HepG2 (cell line): ENCODE results near the gene HORMAD2. TPM values are rescaled to one million over a fixed set of nuclear protein-coding genes. Genes with fewer than 3 reads are reported as not detected.
A peak's percentile ranks its signal among the peaks of the same experiment; 100 is the strongest.

ENCODE experiments used
- ATAC-seq: fragments of 200-7000 bp; cut with Tn5 transposase; 3 replicates; pipeline ENCODE4 v1.9.1; 2020; ENCODE audit warnings: mild to moderate bottlenecking, moderate library complexity
- BruUV-seq: library from RNA; stranded (reverse); fragments of 400-500 nt; replicated peaks from 2 replicates; lab custom pipeline; 2021; lab: Mats Ljungman, UMichigan
- CTCF ChIA-PET: fragments of 300-600 bp; formaldehyde crosslinking; extraction: SDS; loops from one replicate; lab custom pipeline; 2021; ENCODE audit warnings: low total read pairs, inconsistent platforms, low intra/inter-chr PET ratio; lab: Yijun Ruan, JAX
- POLR2A ChIA-PET: fragments of 350-600 bp; sonication (Branson Sonifier 250); formaldehyde crosslinking; loops from one replicate; lab custom pipeline; 2020; ENCODE audit warnings: antibody characterized with exemption, inconsistent platforms; lab: Yijun Ruan, JAX
- DNase-seq: peaks from one replicate; pipeline ENCODE4 v3.0.0-alpha.2; 2015; ENCODE audit warnings: low spot score
- FAIRE-seq: peaks from 3 replicates; lab custom pipeline; 2011; peaks lifted over from hg19 to GRCh38; lab: Jason Lieb, UNC
- H2AFZ ChIP-seq: one replicate; pipeline ENCODE4 v1.6.1; 2011; ENCODE audit warnings: low read length, inconsistent platforms
- H3K27ac ChIP-seq: fragments of 300-600 bp; 3 replicates; pipeline ENCODE4 v1.8.0; 2011; ENCODE audit warnings: mixed run types, mild to moderate bottlenecking, mixed read lengths, low read length, inconsistent platforms; ENCODE audit not compliant: insufficient read depth; ENCODE audit errors: extremely low read length
- H3K27me3 ChIP-seq, 2 experiments: fragments of 200-600 bp in 1 of 2; 2 replicates in 1 of 2; 3 replicates in 1 of 2; pipeline versions ENCODE4 v1.6.0 to v1.8.0; 2011; ENCODE audit warnings: low read length in 2 of 2, mild to moderate bottlenecking in 2 of 2, moderate library complexity in 2 of 2, inconsistent platforms in 1 of 2; ENCODE audit not compliant: insufficient read depth in 2 of 2, control insufficient read depth in 1 of 2
- H3K36me3 ChIP-seq, 2 experiments: fragments of 200-600 bp in 1 of 2; replicated peaks in 1 of 2; 2 replicates in 1 of 2; 3 replicates in 1 of 2; pipeline versions ENCODE4 v1.5.1 to v1.8.0; 2011; ENCODE audit warnings: low read length in 2 of 2, inconsistent platforms in 1 of 2; ENCODE audit not compliant: insufficient read depth in 2 of 2, control insufficient read depth in 1 of 2
- H3K4me1 ChIP-seq: 2 replicates; pipeline ENCODE4 v1.5.1; 2012; ENCODE audit warnings: low read length, inconsistent platforms; ENCODE audit not compliant: insufficient read depth
- H3K4me2 ChIP-seq: 2 replicates; pipeline ENCODE4 v1.6.0; 2011; ENCODE audit warnings: low read depth, low read length, inconsistent platforms
- H3K4me3 ChIP-seq, 3 experiments: fragments of 200-600 bp in 1 of 3; sonication (generic), shearing (Covaris generic) in 1 of 3; replicated peaks in 1 of 3; 2 replicates each; pipeline ENCODE4 v1.5.1; 2011 to 2016; ENCODE audit warnings: low read length in 3 of 3, inconsistent platforms in 2 of 3, low read depth in 2 of 3, mild to moderate bottlenecking in 2 of 3, control low read depth in 1 of 3, mixed read lengths in 1 of 3; ENCODE audit not compliant: insufficient read depth in 1 of 3
- H3K79me2 ChIP-seq: one replicate; pipeline ENCODE4 v1.6.1; 2011; ENCODE audit warnings: low read length, inconsistent platforms; ENCODE audit not compliant: insufficient read depth
- H3K9ac ChIP-seq: 2 replicates; pipeline ENCODE4 v1.6.0; 2011; ENCODE audit warnings: mild to moderate bottlenecking, low read depth, low read length, inconsistent platforms; ENCODE audit not compliant: insufficient read depth
- H3K9me3 ChIP-seq: 2 replicates; pipeline ENCODE4 v1.5.1; 2012; ENCODE audit warnings: mild to moderate bottlenecking, low read length
- H4K20me1 ChIP-seq: 2 replicates; pipeline ENCODE4 v1.6.0; 2011; ENCODE audit warnings: inconsistent platforms, mild to moderate bottlenecking, low read length, moderate library complexity; ENCODE audit not compliant: insufficient read depth
- ETV5 ChIP-seq: IDR thresholded peaks from 2 replicates; pipeline ENCODE4 v1.6.1; 2018; ENCODE audit warnings: missing biosample characterization, missing genetic modification reagents, inconsistent platforms, borderline replicate concordance
- EZH2 ChIP-seq: conservative IDR thresholded peaks from 2 replicates; pipeline ENCODE4 v1.6.1; 2012; ENCODE audit warnings: mild to moderate bottlenecking, low read depth, low read length, moderate library complexity
- GABPA ChIP-seq, 2 experiments: IDR thresholded peaks; 2 replicates each; pipeline ENCODE4 v1.6.1; 2011 to 2016; ENCODE audit warnings: low read depth in 2 of 2, low read length in 1 of 2, missing biosample characterization in 1 of 2, missing genetic modification characterization in 1 of 2
- MBNL3 ChIP-seq: fragments of 250-450 bp; sonication (Bioruptor Pico); conservative IDR thresholded peaks from 2 replicates; pipeline ENCODE4 v1.8.0; 2022; ENCODE audit warnings: mild to moderate bottlenecking, inconsistent platforms
- PHF21A ChIP-seq: sonication (generic); formaldehyde crosslinking; IDR thresholded peaks from 2 replicates; pipeline ENCODE4 v1.5.0; 2020; ENCODE audit warnings: mild to moderate bottlenecking, missing genetic modification reagents
- ZNF282 ChIP-seq: fragments of 450-650 bp; IDR thresholded peaks from 2 replicates; pipeline ENCODE4 v1.6.1; 2018; ENCODE audit not compliant: partially characterized antibody
- WGBS: methylation state at CpG from one replicate; pipeline ENCODE4 v1.1.6; 2017; ENCODE audit warnings: low lambda C conversion rate; 5-methylcytosine and 5-hydroxymethylcytosine counted together
- in situ Hi-C: cut with HindIII; loops from 2 replicates; pipeline ENCODE4 v1.10.0; 2017; ENCODE audit warnings: low pct_unique_long_range_greater_than_20kb; ENCODE audit not compliant: extremely low pct_ligation_motif_present
- intact Hi-C: fragments of 100-400 bp; cut with micrococcal nuclease; formaldehyde crosslinking; loops from one replicate; pipeline ENCODE4 v1.10.0; 2022; ENCODE audit not compliant: unreplicated experiment
- polyA plus RNA-seq, 8 experiments: library from polyadenylated mRNA; depleted of rRNA in 3 of 8; stranded (reverse) in 7 of 8; unstranded in 1 of 8; fragments of >200 nt; fragmentation: Illumina TruSeq in 4 of 8; extraction: Trizol in 4 of 8; gene quantifications; 2 replicates each; pipeline versions ENCODE4 v1.2.1 to v1.2.3, GENCODE V29; 2011 to 2016; ENCODE audit warnings: low read depth in 4 of 8, missing spikeins in 1 of 8, mixed read lengths in 1 of 8; ENCODE audit not compliant: insufficient read depth in 1 of 8
- total RNA-seq, 5 experiments: library from RNA; depleted of rRNA; stranded (reverse); fragments of >200 nt; fragmentation: Illumina TruSeq; extraction: Trizol; gene quantifications; 2 replicates each; pipeline ENCODE4 v1.2.3, GENCODE V29; 2016; ENCODE audit warnings: low read depth in 1 of 5

The HORMAD2 gene
- total and polyA plus RNA-seq, 2 of the 13 experiments (the other 11 are each of a cell fraction or from before 2014, with no cell fraction given) = not detected

GRCh38 chr22:30222321-30222720 is 142.1 kb downstream of the HORMAD2 start (continued):
- no peak for TF ChIP-seq MBNL3 (CRISPR knock-in tag)
- TF ChIP-seq PHF21A (CRISPR knock-in tag) = no peak

DNA sequence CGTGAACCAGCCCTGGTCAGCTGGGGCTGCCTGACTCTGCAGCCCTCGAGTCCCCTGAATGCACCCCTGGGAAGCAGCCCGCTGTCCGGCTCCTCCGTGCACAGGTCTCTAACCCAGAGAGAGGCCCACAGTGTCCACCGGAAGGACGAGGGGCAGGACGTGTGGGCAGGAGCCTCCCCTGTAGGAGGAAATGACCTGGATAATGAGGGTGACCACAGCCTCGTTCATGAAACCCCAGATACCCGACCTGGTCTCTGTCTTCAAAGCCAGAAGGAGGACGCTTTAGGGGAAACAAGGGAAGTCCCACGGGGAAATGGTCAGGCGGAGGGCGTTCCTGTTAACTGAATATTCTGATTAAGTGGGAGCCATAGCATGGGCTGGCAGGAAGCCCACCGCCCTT is 143.0 kb downstream of the HORMAD2 start:
- ATAC-seq (no peak), FAIRE-seq (no peak), DNase-seq (no peak)
- intact Hi-C loops (no loop called here), in situ Hi-C loops (no loop called here)
- Histone ChIP-seq H3K79me2 (no peaks in the 10 kb centered on the region), H3K36me3 (no peaks in the 10 kb centered on the region), H3K27me3 (peaks cover 7 to 45% of the 10 kb centered on the region in 2 experiments; a peak in 4 of 5 replicates), H2AFZ (no peak overlapping the region), H3K9ac (no peak overlapping the region), H3K27ac (no peak overlapping the region), H3K9me3 (no peaks in the 10 kb centered on the region), H4K20me1 (no peaks in the 10 kb centered on the region), H3K4me1 (peaks cover 57% of the 10 kb centered on the region), H3K4me3 (no peak overlapping the region), H3K4me2 (no peak overlapping the region)
- no peak for TF ChIP-seq ZNF282
- TF ChIP-seq ETV5 (CRISPR knock-in tag) = 0 out of 2 replicates have a peak, but pooled peaks have one; percentile 18
- no peak for TF ChIP-seq EZH2
- TF ChIP-seq GABPA (IDR thresholded peaks at IDR 0.05; ENCODE audit: low read depth, low read length) = no peak
- peak; percentile 37 for TF ChIP-seq GABPA (CRISPR knock-in tag; IDR thresholded peaks at IDR 0.05; ENCODE audit: low read depth)
- ChIA-PET CTCF (no interaction called here), POLR2A (interaction anchor here (1.3 kb wide), 1 partner anchor 13 kb away, joined by 3 read pairs; no protein-coding TSS in a partner anchor)
- WGBS = 60% methylated on average over 14 of the region's 15 CpGs
- no TSS peak for BruUV-seq
